Cardiac fibroblast (primary cell): ENCODE data around the gene BRD8.

Experiments used
- DNase-seq, 2 donors: peaks; one replicate each; pipeline versions ENCODE4 v3.0.0 to v3.0.0-alpha.2; 2010; ENCODE audit warnings: low read depth in 2 of 2
- H3K4me3 ChIP-seq, 2 donors: replicated peaks in 1 of 2; 1 replicate in 1 of 2; 2 replicates in 1 of 2; pipeline ENCODE4 v1.5.1; 2011; ENCODE audit warnings: low read depth in 2 of 2, low read length in 2 of 2, mild to moderate bottlenecking in 2 of 2, moderate library complexity in 1 of 2
- CTCF ChIP-seq: IDR thresholded peaks from one replicate; pipeline ENCODE4 v1.5.1; 2011; ENCODE audit warnings: low read depth, mild to moderate bottlenecking, low read length, inconsistent platforms

The BRD8 gene

DNA sequence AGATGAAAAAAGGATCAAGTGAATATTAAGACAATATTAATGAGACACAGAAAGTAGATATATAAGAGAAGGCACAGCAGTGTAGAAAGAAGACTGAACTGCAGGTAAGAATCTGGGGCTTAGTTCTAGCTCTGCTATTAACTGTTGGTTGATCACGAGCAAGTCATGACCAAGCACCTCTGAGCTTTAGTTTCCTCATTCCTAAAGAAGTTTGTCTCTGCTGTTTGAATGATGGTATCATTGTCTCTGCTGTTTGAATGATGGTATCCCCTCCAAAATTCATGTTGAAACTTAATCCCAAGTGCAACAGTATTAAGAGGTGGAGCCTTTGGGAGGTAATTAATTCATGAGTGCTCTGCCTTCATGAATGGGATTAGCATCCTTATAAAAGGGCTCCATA lies 36.7 kb downstream of the BRD8 start:
- no peak for TF ChIP-seq CTCF
- no peak overlapping the region for H3K4me3 ChIP-seq
- DNase-seq, result no peak

DNA sequence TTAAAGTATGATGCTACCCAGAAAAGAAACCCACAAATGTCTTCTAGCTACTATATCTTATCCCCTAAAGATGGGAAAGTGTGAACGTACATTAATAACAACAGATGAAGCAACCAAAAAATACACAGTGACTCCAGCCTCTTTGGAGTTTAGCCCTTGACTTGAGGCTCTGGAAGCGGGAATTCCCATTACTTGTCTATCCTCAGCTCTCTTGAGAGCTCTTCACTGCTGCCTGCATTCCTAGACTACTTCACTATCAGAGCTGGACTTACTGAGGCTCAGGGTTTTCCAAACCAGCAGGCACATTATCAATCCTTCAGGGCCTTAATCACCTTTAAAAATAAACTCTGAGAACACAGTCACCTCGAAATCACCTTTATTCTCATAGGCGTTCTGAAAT lies 38.2 kb downstream of the BRD8 start:
- no peak for TF ChIP-seq CTCF
- H3K4me3 ChIP-seq, result no peak overlapping the region
- DNase-seq, result no peak

GRCh38 chr5:138139781-138140090 lies 38.7 kb downstream of the BRD8 start:
- no peak overlapping the region for H3K4me3 ChIP-seq
- no peak for DNase-seq
- no peak for TF ChIP-seq CTCF

DNA sequence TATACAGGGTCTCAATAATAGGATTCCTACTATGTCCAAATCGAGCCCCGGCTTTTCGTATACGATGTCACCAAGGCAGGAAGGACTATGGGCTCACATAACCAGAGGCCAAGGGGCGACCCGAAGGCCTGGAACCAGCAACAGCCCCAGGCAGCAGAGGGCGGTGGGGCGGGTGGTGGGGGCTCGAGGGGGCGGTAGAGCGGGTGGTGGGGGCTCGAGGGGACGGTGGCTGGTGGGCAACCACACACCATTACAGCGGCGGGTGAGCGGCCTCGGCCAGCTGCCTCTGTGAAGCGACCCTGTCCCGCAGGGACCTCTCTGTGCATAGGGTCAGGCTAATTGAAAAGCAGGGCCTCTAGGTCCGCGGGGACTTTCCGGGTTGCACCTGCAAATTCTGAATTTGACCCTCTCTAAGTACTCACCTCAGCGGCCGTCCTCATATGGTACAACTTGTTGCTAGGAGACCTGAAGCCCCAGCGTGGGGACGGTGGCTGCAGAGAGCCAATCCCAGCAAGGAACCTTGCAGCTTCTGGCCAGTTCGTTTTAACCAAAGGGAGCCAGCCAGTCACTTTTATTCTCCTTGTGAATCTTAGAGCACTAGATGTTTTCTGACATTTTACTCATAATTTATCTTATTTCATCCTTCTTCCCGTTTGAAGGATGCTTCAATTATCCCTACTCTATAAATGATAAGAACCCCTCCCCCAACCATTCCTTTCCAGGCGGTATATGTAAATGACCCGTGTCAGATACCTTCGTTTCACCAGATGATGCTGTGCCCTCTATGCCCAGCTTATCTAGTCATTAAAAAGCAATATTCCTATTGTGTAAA lies 39.3 kb downstream of the BRD8 start, which contains the start of gene NME5:
NME5 (minus strand) TSS at position 480 of the 832 bp plus-strand sequence. CDS start 648 bp downstream, outside the sequence.
- TF ChIP-seq CTCF, result no peak
- DNase-seq, result peak; percentile 42 to 72
- H3K4me3 ChIP-seq, result peak within 1 kb of the TSS; percentile 46 to 55

GRCh38 chr5:138132543-138132942 lies 45.9 kb downstream of the BRD8 start:
- no peak for TF ChIP-seq CTCF
- DNase-seq, result no peak
- peak overlapping the region in 1 of 2 donors; percentile 38 for H3K4me3 ChIP-seq

DNA sequence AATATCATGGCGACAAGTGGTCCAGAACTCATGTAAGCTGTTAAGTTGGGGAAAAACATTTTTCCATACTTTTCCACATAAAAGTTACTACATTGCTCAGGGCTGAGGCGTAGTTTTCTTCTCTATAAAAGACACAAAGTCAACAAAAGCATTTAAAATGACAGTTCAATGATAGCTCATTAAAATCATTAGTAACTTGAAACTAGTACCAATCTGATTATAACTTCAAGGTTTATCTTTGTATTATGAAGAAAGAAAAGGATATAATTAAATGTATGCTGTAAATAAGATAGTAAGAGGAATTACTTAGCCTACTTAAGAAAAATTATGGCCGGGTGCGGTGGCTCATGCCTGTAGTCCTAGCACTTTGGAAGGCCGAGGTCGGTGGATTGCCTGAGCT lies 49.1 kb downstream of the BRD8 start:
- DNase-seq, result no peak
- no peak overlapping the region for H3K4me3 ChIP-seq
- no peak for TF ChIP-seq CTCF

GRCh38 chr5:138128334-138128733 lies 50.1 kb downstream of the BRD8 start:
- TF ChIP-seq CTCF, result no peak
- H3K4me3 ChIP-seq, result no peak overlapping the region
- no peak for DNase-seq
